GM12892 (cell line): ENCODE measurements around the gene ZC2HC1B.

ENCODE experiments used
- POLR2A ChIP-seq: IDR thresholded peaks from 2 replicates; pipeline ENCODE4 v1.6.1; 2011; ENCODE audit warnings: low read depth, low read length, control low read depth
- POLR2AphosphoS5 ChIP-seq: IDR thresholded peaks from 2 replicates; pipeline ENCODE4 v1.6.1; 2011; ENCODE audit warnings: low read depth, low read length, control low read depth
- TAF1 ChIP-seq: IDR thresholded peaks from 2 replicates; pipeline ENCODE4 v1.6.1; 2011; ENCODE audit warnings: low read depth, mild to moderate bottlenecking, control low read depth, low read length, borderline replicate concordance

- TF ChIP-seq POLR2A (no peak), POLR2AphosphoS5 (no peak), TAF1 (no peak)
Observed at GRCh38 chr6:143912671-143913070, 48.4 kb downstream of the ZC2HC1B start.
